ENCODE measurements around the gene GPT2. TPM values are rescaled to one million over a fixed set of nuclear protein-coding genes. Genes with fewer than 3 reads are reported as not detected.

The GPT2 gene
- total RNA-seq, 1 experiment from 2014 or later: 42.6 TPM

- no peak overlapping the region for H3K4me2 ChIP-seq (ENCODE audit: low read depth, low read length, poor library complexity, severe bottlenecking)
Measured at GRCh38 chr16:46887524-46887854, 3.3 kb downstream of the GPT2 start.

GRCh38 chr16:46889245-46889941 is 5.2 kb downstream of the GPT2 start:
- Histone ChIP-seq H3K27ac (ENCODE audit: low read length) (peak overlapping the region; percentile 43), H3K4me3 (ENCODE audit: low read length) (peak overlapping the region; percentile 24; the same call in 1 of the 2 replicates), H3K9ac (ENCODE audit: low read length) (peak overlapping the region; percentile 48), H2AFZ (ENCODE audit: low read length) (no peak overlapping the region), H3K27me3 (ENCODE audit: low read length) (no peaks in the 10 kb centered on the region), H4K20me1 (ENCODE audit: insufficient read depth, low read depth, low read length) (no peaks in the 10 kb centered on the region), H3K9me3 (ENCODE audit: low read length) (no peaks in the 10 kb centered on the region), H3K9me2 (replicated peaks; ENCODE audit: insufficient read depth, low read length) (no peaks in the 10 kb centered on the region), H3K4me1 (ENCODE audit: low read length) (peaks cover 34% of the 10 kb centered on the region), H3K4me2 (ENCODE audit: low read depth, low read length, poor library complexity, severe bottlenecking) (peak overlapping the region; percentile 51), H3K36me3 (ENCODE audit: insufficient read depth, low read length) (peaks cover 10% of the 10 kb centered on the region; the same call in 1 of the 2 replicates), H3K79me2 (ENCODE audit: low read length) (peaks cover 73% of the 10 kb centered on the region)
- no peak for DNase-seq

More at GRCh38 chr16:46887524-46887854, 3.3 kb downstream of the GPT2 start:
- Histone ChIP-seq H3K9ac (ENCODE audit: low read length) (0 out of 2 replicates have a peak overlapping the region, but pooled peaks have one; percentile 11), H3K27ac (ENCODE audit: low read length) (0 out of 2 replicates have a peak overlapping the region, but pooled peaks have one; percentile 11), H3K27me3 (ENCODE audit: low read length) (no peaks in the 10 kb centered on the region), H3K9me3 (ENCODE audit: low read length) (no peaks in the 10 kb centered on the region), H3K36me3 (ENCODE audit: insufficient read depth, low read length) (peaks cover 10% of the 10 kb centered on the region; the same call in 1 of the 2 replicates), H3K4me1 (ENCODE audit: low read length) (peaks cover 43% of the 10 kb centered on the region), H3K79me2 (ENCODE audit: low read length) (peaks cover 57% of the 10 kb centered on the region), H4K20me1 (ENCODE audit: insufficient read depth, low read depth, low read length) (no peaks in the 10 kb centered on the region), H3K9me2 (replicated peaks; ENCODE audit: insufficient read depth, low read length) (no peaks in the 10 kb centered on the region), H2AFZ (ENCODE audit: low read length) (no peak overlapping the region), H3K4me3 (ENCODE audit: low read length) (no peak overlapping the region)
- DNase-seq: no peak

- Histone ChIP-seq H3K9ac (ENCODE audit: low read length) (peak overlapping the region; percentile 48), H2AFZ (ENCODE audit: low read length) (no peak overlapping the region), H3K36me3 (ENCODE audit: insufficient read depth, low read length) (peaks cover 10% of the 10 kb centered on the region; the same call in 1 of the 2 replicates), H3K27me3 (ENCODE audit: low read length) (no peaks in the 10 kb centered on the region), H3K27ac (ENCODE audit: low read length) (peak overlapping the region; percentile 43), H3K9me3 (ENCODE audit: low read length) (no peaks in the 10 kb centered on the region), H3K9me2 (replicated peaks; ENCODE audit: insufficient read depth, low read length) (no peaks in the 10 kb centered on the region), H3K4me1 (ENCODE audit: low read length) (peaks cover 32% of the 10 kb centered on the region), H4K20me1 (ENCODE audit: insufficient read depth, low read depth, low read length) (no peaks in the 10 kb centered on the region), H3K4me3 (ENCODE audit: low read length) (peak overlapping the region; percentile 24; the same call in 1 of the 2 replicates), H3K4me2 (ENCODE audit: low read depth, low read length, poor library complexity, severe bottlenecking) (peak overlapping the region; percentile 51), H3K79me2 (ENCODE audit: low read length) (peaks cover 67% of the 10 kb centered on the region)
- peak; percentile 50 for DNase-seq
Measured at GRCh38 chr16:46889942-46890300, 5.8 kb downstream of the GPT2 start.

DNA sequence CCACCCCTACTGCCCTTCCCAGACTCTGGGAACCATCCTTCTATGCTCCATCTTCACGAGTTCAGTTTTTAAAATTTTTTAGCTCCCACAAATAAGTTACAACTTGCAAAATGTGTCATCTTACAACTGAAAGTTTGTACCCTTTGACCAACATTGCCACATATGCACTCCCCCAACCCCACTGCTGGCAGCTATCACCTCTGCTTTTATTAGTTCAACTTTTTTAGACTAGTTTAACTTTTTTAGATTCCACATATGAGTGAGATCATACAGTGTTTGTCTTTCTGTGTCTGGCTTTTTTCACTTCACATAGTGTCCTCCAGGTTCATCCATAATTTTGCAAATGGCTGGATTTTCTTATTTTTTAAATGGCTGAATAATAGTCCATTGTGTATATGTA is 7.7 kb downstream of the GPT2 start:
- H4K20me1 ChIP-seq (ENCODE audit: insufficient read depth, low read depth, low read length): no peaks in the 10 kb centered on the region
- H3K79me2 ChIP-seq (ENCODE audit: low read length): peaks cover 51% of the 10 kb centered on the region
- peaks cover 10% of the 10 kb centered on the region; the same call in 1 of the 2 replicates for H3K36me3 ChIP-seq (ENCODE audit: insufficient read depth, low read length)
- H3K9ac ChIP-seq (ENCODE audit: low read length): no peak overlapping the region
- no peaks in the 10 kb centered on the region for H3K9me3 ChIP-seq (ENCODE audit: low read length)
- no peak overlapping the region for H2AFZ ChIP-seq (ENCODE audit: low read length)
- H3K4me3 ChIP-seq (ENCODE audit: low read length): no peak overlapping the region
- H3K27ac ChIP-seq (ENCODE audit: low read length): no peak overlapping the region
- H3K4me1 ChIP-seq (ENCODE audit: low read length): peaks cover 12% of the 10 kb centered on the region
- no peaks in the 10 kb centered on the region for H3K27me3 ChIP-seq (ENCODE audit: low read length)
- DNase-seq: no peak
- H3K9me2 ChIP-seq (replicated peaks; ENCODE audit: insufficient read depth, low read length): no peaks in the 10 kb centered on the region
- no peak overlapping the region for H3K4me2 ChIP-seq (ENCODE audit: low read depth, low read length, poor library complexity, severe bottlenecking)

- Histone ChIP-seq H3K4me2 (ENCODE audit: low read depth, low read length, poor library complexity, severe bottlenecking) (no peak overlapping the region), H3K4me3 (ENCODE audit: low read length) (no peak overlapping the region), H3K79me2 (ENCODE audit: low read length) (peaks cover 48% of the 10 kb centered on the region), H3K27me3 (ENCODE audit: low read length) (no peaks in the 10 kb centered on the region), H3K9me3 (ENCODE audit: low read length) (no peaks in the 10 kb centered on the region), H3K36me3 (ENCODE audit: insufficient read depth, low read length) (peaks cover 10% of the 10 kb centered on the region; the same call in 1 of the 2 replicates), H3K9me2 (replicated peaks; ENCODE audit: insufficient read depth, low read length) (no peaks in the 10 kb centered on the region), H3K9ac (ENCODE audit: low read length) (no peak overlapping the region), H4K20me1 (ENCODE audit: insufficient read depth, low read depth, low read length) (no peaks in the 10 kb centered on the region), H3K4me1 (ENCODE audit: low read length) (peaks cover 12% of the 10 kb centered on the region), H2AFZ (ENCODE audit: low read length) (no peak overlapping the region), H3K27ac (ENCODE audit: low read length) (no peak overlapping the region)
- no peak for DNase-seq
Measured at GRCh38 chr16:46894036-46894672, 10.0 kb downstream of the GPT2 start.

DNA sequence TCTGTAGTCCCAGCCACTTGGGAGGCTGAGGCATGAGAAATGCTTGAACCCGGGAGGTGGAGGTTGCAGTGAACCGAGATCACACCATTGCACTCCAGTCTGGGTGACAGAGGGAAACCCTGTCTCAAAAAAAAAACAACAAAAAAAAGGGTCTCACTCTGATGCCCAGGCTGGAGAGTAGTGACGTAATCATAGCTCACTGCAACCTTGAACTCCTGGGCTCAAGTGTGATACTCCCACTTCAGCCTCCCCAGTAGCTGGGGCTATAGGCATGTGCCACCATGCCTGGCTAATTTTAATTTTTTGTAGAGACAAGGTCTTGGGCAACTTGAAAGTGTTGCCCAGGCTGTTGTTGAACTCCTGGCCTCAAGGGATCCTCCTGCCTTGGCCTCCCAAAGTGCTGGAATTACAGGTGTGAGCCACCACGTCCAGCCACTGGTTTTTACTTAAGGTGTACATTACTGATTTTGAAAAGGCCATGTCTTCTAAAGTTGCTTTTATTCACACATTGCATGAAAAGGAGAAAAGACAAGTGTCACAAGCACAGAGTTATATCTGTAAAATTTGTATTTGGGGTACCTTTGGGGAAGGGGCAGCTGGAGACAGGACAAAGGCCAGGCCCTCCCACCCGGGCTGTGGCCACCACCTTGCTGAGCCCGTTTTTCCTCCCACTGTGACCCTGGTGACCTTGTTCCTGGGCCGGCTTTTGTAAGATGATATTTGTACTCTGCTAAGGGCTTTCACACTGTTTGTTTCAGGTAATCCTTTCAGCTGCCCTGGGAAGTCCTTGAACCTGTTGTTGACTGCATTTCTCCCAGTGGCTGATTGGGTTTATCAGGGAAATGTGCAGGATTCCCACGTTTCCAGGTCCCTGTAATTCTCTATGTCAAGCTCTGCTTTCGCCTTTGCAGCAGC is 11.5 kb downstream of the GPT2 start:
- Histone ChIP-seq H3K27me3 (ENCODE audit: low read length) (no peaks in the 10 kb centered on the region), H4K20me1 (ENCODE audit: insufficient read depth, low read depth, low read length) (no peaks in the 10 kb centered on the region), H3K27ac (ENCODE audit: low read length) (no peak overlapping the region), H3K9me3 (ENCODE audit: low read length) (no peaks in the 10 kb centered on the region), H3K36me3 (ENCODE audit: insufficient read depth, low read length) (peaks cover 8% of the 10 kb centered on the region; the same call in 1 of the 2 replicates), H3K4me1 (ENCODE audit: low read length) (no peaks in the 10 kb centered on the region), H2AFZ (ENCODE audit: low read length) (no peak overlapping the region), H3K9ac (ENCODE audit: low read length) (no peak overlapping the region), H3K9me2 (replicated peaks; ENCODE audit: insufficient read depth, low read length) (no peaks in the 10 kb centered on the region), H3K4me3 (ENCODE audit: low read length) (no peak overlapping the region), H3K4me2 (ENCODE audit: low read depth, low read length, poor library complexity, severe bottlenecking) (no peak overlapping the region), H3K79me2 (ENCODE audit: low read length) (peaks cover 33% of the 10 kb centered on the region)
- DNase-seq: no peak

- H2AFZ ChIP-seq (ENCODE audit: low read length): no peak overlapping the region
- H4K20me1 ChIP-seq (ENCODE audit: insufficient read depth, low read depth, low read length): no peaks in the 10 kb centered on the region
- no peak overlapping the region for H3K4me3 ChIP-seq (ENCODE audit: low read length)
- no peak for DNase-seq
- no peak overlapping the region for H3K9ac ChIP-seq (ENCODE audit: low read length)
- no peak overlapping the region for H3K4me2 ChIP-seq (ENCODE audit: low read depth, low read length, poor library complexity, severe bottlenecking)
- H3K9me3 ChIP-seq (ENCODE audit: low read length): no peaks in the 10 kb centered on the region
- peaks cover 29% of the 10 kb centered on the region for H3K79me2 ChIP-seq (ENCODE audit: low read length)
- peaks cover 8% of the 10 kb centered on the region; the same call in 1 of the 2 replicates for H3K36me3 ChIP-seq (ENCODE audit: insufficient read depth, low read length)
- H3K27me3 ChIP-seq (ENCODE audit: low read length): no peaks in the 10 kb centered on the region
- H3K4me1 ChIP-seq (ENCODE audit: low read length): no peaks in the 10 kb centered on the region
- H3K9me2 ChIP-seq (replicated peaks; ENCODE audit: insufficient read depth, low read length): no peaks in the 10 kb centered on the region
- no peak overlapping the region for H3K27ac ChIP-seq (ENCODE audit: low read length)
Measured at GRCh38 chr16:46896314-46896968, 12.3 kb downstream of the GPT2 start.

Measured in Karpas-422 (cell line).